Measurements from ENCODE around the gene CSGALNACT2.

CSGALNACT2 gene

GRCh38 chr10:43195557-43195956 is 57.3 kb downstream of the CSGALNACT2 start:
- no peak overlapping the region for H3K4me2 ChIP-seq (ENCODE audit: low read depth, low read length, poor library complexity, severe bottlenecking)
- H3K79me2 ChIP-seq (ENCODE audit: insufficient read depth, low read length) = no peaks in the 10 kb centered on the region
- no peaks in the 10 kb centered on the region for H3K9me3 ChIP-seq (ENCODE audit: insufficient read depth, low read length)
- no peaks in the 10 kb centered on the region for H4K20me1 ChIP-seq (ENCODE audit: low read depth, low read length)
- H3K9ac ChIP-seq (ENCODE audit: low read length) = no peak overlapping the region
- no peak overlapping the region for H2AFZ ChIP-seq (ENCODE audit: low read depth, low read length, severe bottlenecking)
- no peak overlapping the region for H3K4me3 ChIP-seq (ENCODE audit: insufficient read depth, low read length, poor library complexity, severe bottlenecking)
- TF ChIP-seq EZH2phosphoT487 (conservative IDR thresholded peaks at IDR 0.05; ENCODE audit: low read length) (no peak), CTCF (IDR thresholded peaks at IDR 0.05; ENCODE audit: insufficient read depth, low read length, poor library complexity, severe bottlenecking) (no peak)
- H3K9me2 ChIP-seq (replicated peaks; ENCODE audit: insufficient read depth, low read length) = no peaks in the 10 kb centered on the region
- H3K36me3 ChIP-seq (ENCODE audit: low read length) = no peaks in the 10 kb centered on the region
- no peaks in the 10 kb centered on the region for H3K27me3 ChIP-seq (ENCODE audit: low read length)
- H3K27ac ChIP-seq (ENCODE audit: low read depth, low read length) = no peak overlapping the region
- H3F3A ChIP-seq (ENCODE audit: insufficient read depth) = no peaks in the 10 kb centered on the region

DNA sequence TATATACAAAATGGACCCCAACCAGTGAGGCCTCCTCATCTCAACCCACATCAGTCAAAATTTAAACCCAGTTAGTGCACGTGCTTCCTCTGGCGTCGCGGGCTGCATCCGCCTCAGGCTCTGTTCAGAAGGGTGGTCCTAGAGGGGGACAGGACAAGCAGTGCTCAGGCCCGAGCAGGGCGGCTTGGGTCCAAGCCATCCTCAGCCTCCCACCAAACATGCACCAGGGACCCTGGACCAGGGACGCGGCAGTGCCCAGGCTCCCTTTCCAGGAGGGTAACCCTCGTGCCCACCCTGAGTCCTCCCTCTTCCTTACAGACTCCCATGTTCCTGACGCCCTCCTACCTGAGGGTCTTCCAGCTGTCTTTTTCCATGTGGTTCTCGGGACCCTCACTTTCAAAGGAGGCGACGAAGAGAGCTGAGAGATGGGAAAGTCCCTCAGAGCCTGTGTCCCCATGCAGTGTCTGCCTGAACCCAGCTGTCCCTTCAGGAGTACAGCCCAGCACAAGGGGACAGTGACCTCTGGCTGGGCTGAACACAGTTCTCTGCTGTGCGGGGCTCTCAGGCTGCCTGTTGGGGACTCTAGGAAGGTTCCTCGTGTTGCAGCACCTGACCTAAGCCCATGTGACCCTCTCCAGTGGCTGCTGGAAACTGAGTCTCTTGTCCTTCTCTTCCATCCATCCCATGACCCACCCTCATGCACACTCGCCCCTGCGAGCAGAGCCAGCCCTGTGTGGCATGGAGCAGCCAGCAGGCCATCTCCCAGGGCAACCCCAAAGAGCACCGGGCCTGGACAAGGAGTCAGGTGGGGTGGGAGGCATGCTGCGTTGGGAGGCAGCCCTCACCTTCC is 58.1 kb downstream of the CSGALNACT2 start:
- Histone ChIP-seq H3K9ac (ENCODE audit: low read length) (no peak overlapping the region), H3K27me3 (ENCODE audit: low read length) (no peaks in the 10 kb centered on the region), H3K36me3 (ENCODE audit: low read length) (no peaks in the 10 kb centered on the region), H3K4me2 (ENCODE audit: low read depth, low read length, poor library complexity, severe bottlenecking) (no peak overlapping the region), H3K79me2 (ENCODE audit: insufficient read depth, low read length) (no peaks in the 10 kb centered on the region), H3K4me3 (ENCODE audit: insufficient read depth, low read length, poor library complexity, severe bottlenecking) (no peak overlapping the region), H3K9me2 (replicated peaks; ENCODE audit: insufficient read depth, low read length) (no peaks in the 10 kb centered on the region), H2AFZ (ENCODE audit: low read depth, low read length, severe bottlenecking) (no peak overlapping the region), H3K27ac (ENCODE audit: low read depth, low read length) (no peak overlapping the region), H4K20me1 (ENCODE audit: low read depth, low read length) (no peaks in the 10 kb centered on the region), H3K9me3 (ENCODE audit: insufficient read depth, low read length) (no peaks in the 10 kb centered on the region), H3F3A (ENCODE audit: insufficient read depth) (no peaks in the 10 kb centered on the region)
- TF ChIP-seq EZH2phosphoT487 (conservative IDR thresholded peaks at IDR 0.05; ENCODE audit: low read length) = no peak

DNA sequence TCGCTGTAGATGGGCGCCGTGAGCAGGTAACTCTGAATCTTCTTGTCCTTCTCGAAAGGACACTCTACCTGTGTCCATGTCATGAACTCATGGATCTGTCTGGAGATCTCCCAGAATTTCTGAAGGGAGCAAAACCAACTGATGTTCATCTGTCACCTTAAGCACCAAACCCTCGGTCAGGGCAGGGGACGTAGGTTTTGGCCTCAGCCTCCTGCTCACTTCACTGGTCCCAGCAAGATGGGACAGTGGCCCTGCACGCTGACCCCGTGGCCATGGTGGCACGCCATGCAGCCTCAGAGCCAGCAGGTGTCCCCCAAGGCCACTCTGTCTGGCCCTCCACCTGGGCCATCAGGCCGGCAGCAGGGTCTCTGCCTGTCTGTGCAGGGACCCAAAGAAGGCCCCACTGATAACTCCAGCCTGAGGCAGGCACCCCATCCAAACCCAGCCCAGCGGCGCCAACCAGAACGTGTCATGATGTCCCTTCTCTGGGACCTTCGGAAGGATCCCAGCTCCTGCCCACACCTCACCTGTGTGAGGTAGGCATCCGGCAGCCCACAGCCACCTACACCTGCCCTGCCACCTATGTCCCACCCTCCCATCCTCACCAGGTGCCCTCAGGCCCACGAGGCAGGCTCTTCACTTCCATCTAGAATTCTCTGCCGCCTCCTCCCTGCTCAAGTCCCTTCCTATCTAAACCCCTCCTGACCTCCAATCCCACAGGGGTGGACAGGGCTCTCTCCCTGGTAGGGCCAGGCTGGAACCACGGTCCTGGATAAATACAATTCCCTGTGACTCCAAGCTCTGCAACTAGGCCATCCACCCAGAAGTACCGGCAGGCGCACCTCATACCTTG is 59.0 kb downstream of the CSGALNACT2 start:
- TF ChIP-seq EZH2phosphoT487 (conservative IDR thresholded peaks at IDR 0.05; ENCODE audit: low read length) (no peak), CTCF (IDR thresholded peaks at IDR 0.05; ENCODE audit: insufficient read depth, low read length, poor library complexity, severe bottlenecking) (no peak)
- Histone ChIP-seq H4K20me1 (ENCODE audit: low read depth, low read length) (no peaks in the 10 kb centered on the region), H3K9me2 (replicated peaks; ENCODE audit: insufficient read depth, low read length) (no peaks in the 10 kb centered on the region), H3K79me2 (ENCODE audit: insufficient read depth, low read length) (no peaks in the 10 kb centered on the region), H3K4me3 (ENCODE audit: insufficient read depth, low read length, poor library complexity, severe bottlenecking) (no peak overlapping the region), H3K27me3 (ENCODE audit: low read length) (no peaks in the 10 kb centered on the region), H2AFZ (ENCODE audit: low read depth, low read length, severe bottlenecking) (no peak overlapping the region), H3K4me2 (ENCODE audit: low read depth, low read length, poor library complexity, severe bottlenecking) (no peak overlapping the region), H3K9ac (ENCODE audit: low read length) (no peak overlapping the region), H3F3A (ENCODE audit: insufficient read depth) (no peaks in the 10 kb centered on the region), H3K36me3 (ENCODE audit: low read length) (no peaks in the 10 kb centered on the region), H3K27ac (ENCODE audit: low read depth, low read length) (no peak overlapping the region), H3K9me3 (ENCODE audit: insufficient read depth, low read length) (no peaks in the 10 kb centered on the region)

Measured in SU-DHL-6 (cell line).